T-cell (primary cell): ENCODE data around the gene AGAP1. TPM values are rescaled to one million over a fixed set of nuclear protein-coding genes. Genes with fewer than 3 reads are reported as not detected.

Experiments used
- ATAC-seq, 4 experiments: fragments of 200-7000 bp in 3 of 4; fragments of 150-1000 bp in 1 of 4; cut with Tn5 transposase; replicated peaks in 1 of 4; 1 replicate in 3 of 4; 2 replicates in 1 of 4; pipeline ENCODE4 v1.10.0; 2021; ENCODE audit warnings: moderate library complexity in 3 of 4, mild to moderate bottlenecking in 2 of 4, moderate number of reproducible peaks in 1 of 4
- CTCF ChIA-PET, 2 donors: fragments of 300-600 bp; sonication (Branson Sonifier 250); formaldehyde crosslinking; loops; one replicate each; lab custom pipeline; 2022; ENCODE audit warnings: antibody characterized with exemption in 2 of 2; lab: Charles Lee
- POLR2A ChIA-PET, 2 donors: fragments of 300-600 bp; sonication (Branson Sonifier 250); formaldehyde crosslinking; loops; one replicate each; lab custom pipeline; 2022; ENCODE audit warnings: antibody characterized with exemption in 2 of 2; lab: Charles Lee
- DNase-seq, 35 experiments: peaks; one replicate each; pipeline versions ENCODE4 v3.0.0 to v3.0.0-alpha.2; 2013 to 2023
- H3K27ac ChIP-seq: one replicate; pipeline ENCODE4 v1.5.1; 2013; ENCODE audit warnings: low read length
- H3K27me3 ChIP-seq, 2 experiments: replicated peaks in 1 of 2; 1 replicate in 1 of 2; 2 replicates in 1 of 2; pipeline versions ENCODE4 v1.6.1 to v1.7.0; 2013; ENCODE audit warnings: low read length in 1 of 2, mixed read lengths in 1 of 2; ENCODE audit not compliant: control insufficient read depth in 2 of 2, insufficient read depth in 2 of 2; ENCODE audit errors: extremely low read depth in 1 of 2
- H3K36me3 ChIP-seq, 2 donors: 1 replicate in 1 of 2; 2 replicates in 1 of 2; pipeline versions ENCODE4 v1.6.1 to v1.7.0; 2013; ENCODE audit warnings: low read length in 1 of 2; ENCODE audit not compliant: control insufficient read depth in 2 of 2, insufficient read depth in 1 of 2; ENCODE audit errors: extremely low read depth in 1 of 2
- H3K4me1 ChIP-seq, 2 experiments: 1 replicate in 1 of 2; 2 replicates in 1 of 2; pipeline versions ENCODE4 v1.6.1 to v1.7.0; 2013; ENCODE audit warnings: low read length in 2 of 2, mixed read lengths in 1 of 2; ENCODE audit not compliant: insufficient read depth in 2 of 2, control insufficient read depth in 1 of 2; ENCODE audit errors: extremely low read depth in 1 of 2
- H3K4me3 ChIP-seq, 2 donors: 1 replicate in 1 of 2; 2 replicates in 1 of 2; pipeline versions ENCODE4 v1.5.1 to v1.7.0; 2013; ENCODE audit warnings: mild to moderate bottlenecking in 2 of 2, low read length in 1 of 2, moderate library complexity in 1 of 2; ENCODE audit not compliant: control insufficient read depth in 1 of 2; ENCODE audit errors: extremely low read depth in 1 of 2
- H3K9me3 ChIP-seq: 2 replicates; pipeline ENCODE4 v1.7.0; 2013
- H3K27ac Mint-ChIP-seq, 2 donors: one replicate each; pipeline ENCODE4 v1.8.0; 2020 to 2021; ENCODE audit warnings: mild to moderate bottlenecking in 2 of 2, mixed read lengths in 2 of 2
- H3K27me3 Mint-ChIP-seq, 2 donors: one replicate each; pipeline ENCODE4 v1.8.0; 2021 to 2022; ENCODE audit warnings: mixed read lengths in 2 of 2
- H3K36me3 Mint-ChIP-seq: one replicate; pipeline ENCODE4 v1.8.0; 2021; ENCODE audit warnings: mixed read lengths
- H3K4me1 Mint-ChIP-seq, 3 donors: one replicate each; pipeline ENCODE4 v1.8.0; 2020 to 2022; ENCODE audit warnings: mixed read lengths in 3 of 3, mild to moderate bottlenecking in 1 of 3
- H3K4me3 Mint-ChIP-seq, 3 donors: one replicate each; pipeline ENCODE4 v1.8.0; 2020 to 2022; ENCODE audit warnings: mild to moderate bottlenecking in 3 of 3, mixed read lengths in 3 of 3, moderate library complexity in 3 of 3
- H3K9me3 Mint-ChIP-seq, 3 donors: one replicate each; pipeline ENCODE4 v1.8.0; 2020 to 2022; ENCODE audit warnings: mixed read lengths in 3 of 3
- WGBS: methylation state at CpG from one replicate; pipeline ENCODE4 v1.1.5; 2013; ENCODE audit warnings: missing lambda C conversion rate; ENCODE audit not compliant: insufficient coverage; 5-methylcytosine and 5-hydroxymethylcytosine counted together
- total RNA-seq, 35 experiments: library from RNA in 6 of 35; stranded (reverse) in 6 of 35; fragments of 120-200 nt in 1 of 35; gene quantifications; one replicate each; pipeline versions ENCODE4 v1.2.1 to v1.2.4 and lab custom pipeline; 2013 to 2026

AGAP1 gene
- total RNA-seq, 5 donors from 2014 or later (not counting 1 experiment from before 2014, with no cell fraction given): 3.9 to 15.6 (median 5.2) TPM

GRCh38 chr2:236170590-236171165, 676.8 kb downstream of the AGAP1 start:
- Histone ChIP-seq H3K4me1 (peaks cover 0 to 10% of the 10 kb centered on the region in 2 experiments), H3K36me3 (no peaks in the 10 kb centered on the region), H3K9me3 (no peaks in the 10 kb centered on the region), H3K27ac (no peak overlapping the region), H3K27me3 (peaks cover 27 to 72% of the 10 kb centered on the region in 2 experiments), H3K4me3 (no peak overlapping the region)
- Mint-ChIP-seq H3K27me3 (peaks cover 50 to 66% of the 10 kb centered on the region in 2 donors), H3K4me1 (peaks cover 6 to 23% (median 18%) of the 10 kb centered on the region in 3 donors), H3K27ac (no peak overlapping the region), H3K36me3 (no peaks in the 10 kb centered on the region), H3K9me3 (no peaks in the 10 kb centered on the region), H3K4me3 (no peak overlapping the region)
- ChIA-PET POLR2A (no interaction called here), CTCF (no interaction called here)
- no peak for ATAC-seq
- 15% methylated on average over 16 of the region's 21 CpGs for WGBS
- no peak for DNase-seq

DNA sequence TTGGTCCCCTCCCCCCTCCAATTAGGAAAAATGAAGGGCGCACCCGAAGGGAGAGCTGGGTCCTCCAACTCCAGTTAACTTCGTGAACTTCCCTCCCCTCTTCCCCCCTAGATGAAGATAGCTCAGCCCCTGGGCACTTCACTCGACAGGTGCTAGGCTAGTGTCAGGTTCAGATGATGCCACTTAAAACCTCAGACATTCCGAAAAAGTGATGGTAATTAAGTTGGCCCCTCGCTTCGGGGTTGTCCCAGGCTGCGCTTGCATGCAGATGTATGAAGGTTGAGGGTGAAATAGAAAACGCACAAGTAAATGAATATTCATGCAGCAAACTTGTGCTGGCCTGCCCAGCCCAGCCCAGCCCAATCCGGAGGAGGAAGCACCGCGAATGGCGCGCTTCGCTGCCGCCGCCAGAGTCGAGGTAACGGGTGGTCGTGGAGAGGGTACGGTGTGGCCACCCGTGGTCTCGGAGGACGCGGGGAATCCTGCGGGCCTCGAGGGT, 677.4 kb downstream of the AGAP1 start:
- no peak for ATAC-seq
- CTCF ChIA-PET: no interaction called here
- POLR2A ChIA-PET: no interaction called here

DNA sequence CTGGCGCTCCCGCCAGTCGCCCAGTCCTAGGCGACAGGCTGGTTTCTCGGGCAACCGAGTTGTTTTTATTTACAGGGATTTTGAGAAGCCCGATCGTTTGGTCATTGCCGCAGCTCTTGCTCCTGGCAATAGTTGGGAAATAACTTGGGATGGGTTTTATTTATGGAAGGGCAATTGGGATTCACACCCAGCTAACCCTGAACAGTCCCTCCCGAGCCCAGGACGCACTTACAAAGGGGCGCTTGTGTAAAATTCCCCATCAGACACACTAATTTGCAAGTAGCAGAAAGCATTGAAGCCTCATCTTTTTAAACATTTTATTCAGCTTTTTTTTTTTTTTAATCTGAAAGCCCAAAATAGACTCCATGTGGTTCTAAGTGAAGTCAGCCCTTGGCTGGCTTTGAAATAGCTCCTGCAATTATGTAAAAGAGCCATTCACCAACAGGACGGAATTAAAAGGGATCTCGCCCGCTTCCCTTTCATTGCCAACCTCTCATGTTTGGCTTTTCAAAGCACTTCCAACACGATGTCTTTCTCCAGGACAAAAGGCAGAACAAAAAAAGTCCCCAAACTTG, 677.9 kb downstream of the AGAP1 start:
- H3K27ac Mint-ChIP-seq: no peak overlapping the region
- ChIA-PET POLR2A (no interaction called here), CTCF (no interaction called here)
- ATAC-seq (no peak), DNase-seq (no peak)
- Histone ChIP-seq H3K9me3 (no peaks in the 10 kb centered on the region), H3K4me1 (peaks cover 0 to 3% of the 10 kb centered on the region in 2 experiments), H3K27me3 (peaks cover 27 to 67% of the 10 kb centered on the region in 2 experiments), H3K27ac (no peak overlapping the region), H3K4me3 (no peak overlapping the region), H3K36me3 (no peaks in the 10 kb centered on the region)
- peaks cover 6 to 13% (median 11%) of the 10 kb centered on the region in 3 donors for H3K4me1 Mint-ChIP-seq
- no peaks in the 10 kb centered on the region for H3K9me3 Mint-ChIP-seq
- no peaks in the 10 kb centered on the region for H3K36me3 Mint-ChIP-seq
- H3K4me3 Mint-ChIP-seq: no peak overlapping the region
- WGBS: 13% methylated on average over 9 of the region's 16 CpGs
- H3K27me3 Mint-ChIP-seq: peaks cover 53 to 64% of the 10 kb centered on the region in 2 donors

More for the DNA sequence above, 677.4 kb downstream of the AGAP1 start:
- no peaks in the 10 kb centered on the region for H3K9me3 ChIP-seq
- H3K27me3 ChIP-seq: peaks cover 27 to 67% of the 10 kb centered on the region in 2 experiments
- Mint-ChIP-seq H3K27ac (no peak overlapping the region), H3K27me3 (peaks cover 54 to 65% of the 10 kb centered on the region in 2 donors), H3K4me1 (peaks cover 6 to 18% (median 16%) of the 10 kb centered on the region in 3 donors), H3K36me3 (no peaks in the 10 kb centered on the region), H3K9me3 (no peaks in the 10 kb centered on the region), H3K4me3 (no peak overlapping the region)
- no peak overlapping the region for H3K27ac ChIP-seq
- DNase-seq: no peak
- peaks cover 0 to 8% of the 10 kb centered on the region in 2 experiments for H3K4me1 ChIP-seq
- H3K36me3 ChIP-seq: no peaks in the 10 kb centered on the region
- no peak overlapping the region for H3K4me3 ChIP-seq
- WGBS: 9% methylated on average over 25 of the region's 27 CpGs

GRCh38 chr2:236172255-236173035, 678.6 kb downstream of the AGAP1 start:
- no peak for ATAC-seq
- Mint-ChIP-seq H3K36me3 (no peaks in the 10 kb centered on the region), H3K27ac (no peak overlapping the region), H3K9me3 (no peaks in the 10 kb centered on the region), H3K4me1 (peaks cover 6 to 11% (median 9%) of the 10 kb centered on the region in 3 donors), H3K27me3 (peaks cover 53 to 67% of the 10 kb centered on the region in 2 donors), H3K4me3 (no peak overlapping the region)
- no peaks in the 10 kb centered on the region for H3K9me3 ChIP-seq
- peaks cover 27 to 70% of the 10 kb centered on the region in 2 experiments for H3K27me3 ChIP-seq
- ChIA-PET CTCF (no interaction called here), POLR2A (no interaction called here)
- no peak overlapping the region for H3K27ac ChIP-seq
- no peak overlapping the region for H3K4me3 ChIP-seq
- no peaks in the 10 kb centered on the region for H3K36me3 ChIP-seq
- no peak for DNase-seq
- no peaks in the 10 kb centered on the region for H3K4me1 ChIP-seq
- WGBS: 9% methylated on average over 38 of the region's 46 CpGs

- H3K9me3 Mint-ChIP-seq: no peaks in the 10 kb centered on the region
- CTCF ChIA-PET: interaction anchor here in 1 of 2 donors (0.6 kb wide), 1 partner anchor 70 kb away, joined by 9 read pairs; no protein-coding TSS in a partner anchor
- H3K36me3 ChIP-seq: no peaks in the 10 kb centered on the region
- peaks cover 0 to 6% of the 10 kb centered on the region in 2 experiments for H3K4me1 ChIP-seq
- WGBS: 9% methylated on average over 42 of the region's 62 CpGs
- peaks cover 28 to 77% of the 10 kb centered on the region in 2 experiments for H3K27me3 ChIP-seq
- H3K9me3 ChIP-seq: no peaks in the 10 kb centered on the region
- peaks cover 6 to 12% (median 10%) of the 10 kb centered on the region in 3 donors for H3K4me1 Mint-ChIP-seq
- ATAC-seq (no peak), DNase-seq (no peak)
- H3K4me3 Mint-ChIP-seq: no peak overlapping the region
- H3K36me3 Mint-ChIP-seq: no peaks in the 10 kb centered on the region
- POLR2A ChIA-PET: no interaction called here
- peaks cover 53 to 72% of the 10 kb centered on the region in 2 donors for H3K27me3 Mint-ChIP-seq
- H3K27ac ChIP-seq: no peak overlapping the region
- no peak overlapping the region for H3K4me3 ChIP-seq
- no peak overlapping the region for H3K27ac Mint-ChIP-seq
Measured at GRCh38 chr2:236173036-236173728, 679.3 kb downstream of the AGAP1 start.
